Fibroblast of peridontal ligament (primary cell): Measurements from ENCODE around the gene UBTD1.

Source experiments
- DNase-seq: peaks from one replicate; pipeline ENCODE4 v3.0.0-alpha.2; 2010; ENCODE audit errors: extremely low read depth

The UBTD1 gene

GRCh38 chr10:97584060-97584797, 85.5 kb downstream of the UBTD1 start, which contains the start of gene HOGA1:
TSS of gene HOGA1 (plus strand) at chr10:97584389. CDS start at chr10:97584704, 315 bp downstream.
- peak; percentile 87 for DNase-seq

DNA sequence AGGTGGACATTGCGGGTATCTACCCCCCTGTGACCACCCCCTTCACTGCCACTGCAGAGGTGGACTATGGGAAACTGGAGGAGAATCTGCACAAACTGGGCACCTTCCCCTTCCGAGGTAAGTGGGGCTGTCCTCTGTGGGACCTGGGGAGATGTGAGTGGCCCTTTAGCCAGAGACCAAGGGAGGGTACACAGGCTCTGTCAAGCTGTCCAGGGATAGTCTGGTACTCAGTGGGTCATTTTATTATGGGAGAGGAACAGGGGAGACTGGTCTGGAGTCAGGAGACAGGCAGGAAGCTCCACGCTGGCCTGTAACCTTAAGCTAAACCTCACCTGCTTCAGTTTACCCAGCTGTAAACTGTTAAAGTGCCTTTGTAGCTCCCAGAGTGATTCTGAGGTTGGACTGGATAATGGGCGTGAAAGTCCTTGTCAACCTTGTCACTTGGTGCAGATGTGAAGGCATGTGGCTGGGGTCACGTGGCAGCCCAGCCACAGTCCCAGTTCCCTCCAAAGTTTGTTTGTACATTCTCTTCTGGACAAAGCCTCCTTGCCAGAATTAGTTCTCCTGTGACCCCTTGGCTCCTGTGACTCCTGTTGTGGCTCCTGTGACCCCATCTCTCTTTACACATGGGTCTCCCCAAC, 86.2 kb downstream of the UBTD1 start:
- DNase-seq: no peak

- DNase-seq: no peak
Observed at GRCh38 chr10:97585439-97585811, 86.7 kb downstream of the UBTD1 start.

DNA sequence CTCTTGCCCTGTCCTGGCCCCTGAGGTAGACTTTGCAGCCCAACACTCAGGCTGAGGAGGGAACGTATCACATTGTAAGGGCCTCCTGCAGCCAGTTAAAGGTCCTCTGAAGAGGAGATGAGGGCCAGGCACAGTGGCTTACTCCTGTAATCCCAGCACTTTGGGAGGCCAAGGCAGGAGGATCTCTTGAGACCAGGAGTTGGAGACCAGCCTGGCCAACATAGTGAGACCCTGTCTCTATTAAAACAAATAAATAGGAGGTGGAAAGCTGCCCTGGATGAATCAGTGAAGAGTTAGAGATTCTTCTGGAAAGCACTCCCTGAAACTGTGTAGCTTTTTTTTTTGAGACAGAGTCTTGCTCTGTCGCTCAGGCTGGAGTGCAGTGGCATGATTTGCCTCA, 88.5 kb downstream of the UBTD1 start:
- no peak for DNase-seq

DNA sequence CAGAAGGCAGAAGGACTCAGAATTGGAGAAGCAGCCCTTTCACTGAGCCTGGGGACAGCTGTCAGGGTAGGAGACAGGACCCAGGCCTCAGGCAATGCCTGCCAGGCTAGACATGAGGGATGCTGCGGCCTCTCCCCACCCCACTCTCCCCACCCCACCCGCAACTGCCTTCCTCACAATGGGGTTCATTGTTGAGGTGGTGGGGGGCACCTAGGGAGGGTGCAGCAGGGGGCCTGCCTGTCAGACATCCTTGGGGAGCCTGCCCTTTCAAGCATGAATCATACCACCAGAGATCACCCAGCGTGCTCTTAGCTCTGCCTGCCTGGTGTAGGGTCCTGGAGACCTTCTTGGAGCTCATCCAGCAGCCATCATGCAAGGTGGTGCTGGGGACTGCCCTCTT, 90.8 kb downstream of the UBTD1 start, which contains the start of gene C10orf62:
Gene C10orf62, plus strand, starts transcription at position 243 of the 400 bp plus-strand sequence. CDS start 177 bp downstream, outside the sequence.
- DNase-seq: no peak

GRCh38 chr10:97590082-97590747, 91.5 kb downstream of the UBTD1 start:
- no peak for DNase-seq

DNA sequence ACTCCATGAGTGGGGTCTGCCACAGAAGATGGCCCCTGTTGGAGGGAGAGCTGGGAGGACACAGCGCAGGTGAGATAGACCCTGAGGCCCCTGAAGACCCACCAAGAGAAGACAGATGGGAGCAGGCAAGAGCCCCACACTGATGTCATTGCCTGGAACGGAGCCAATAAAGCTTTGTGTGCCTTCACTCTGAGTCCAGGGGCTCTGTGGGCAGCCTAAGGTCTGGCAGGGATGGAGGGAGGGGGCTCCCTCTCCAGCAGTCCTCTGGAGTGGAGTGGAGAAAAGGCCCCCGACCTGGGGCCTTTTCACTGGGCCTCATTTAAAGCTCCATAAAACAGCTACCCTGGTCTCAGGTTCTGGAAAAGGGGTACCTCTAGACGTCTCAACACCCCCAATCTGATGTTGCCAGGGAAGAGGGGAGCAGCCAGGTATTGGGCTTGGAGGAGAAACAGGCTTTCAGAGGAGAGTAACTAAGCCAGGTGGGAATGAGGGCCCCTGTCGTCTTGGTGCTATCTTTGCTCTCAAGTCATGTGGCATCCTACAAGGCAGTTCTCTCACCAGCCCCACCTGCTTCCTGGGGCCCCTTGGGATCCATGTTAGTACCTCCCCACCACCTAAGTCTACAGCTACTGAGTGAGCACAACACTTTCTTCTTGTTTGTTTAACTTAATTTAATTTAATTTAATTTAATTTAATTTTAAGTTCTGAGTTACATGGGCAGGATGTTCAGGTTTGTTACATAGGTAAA, 92.2 kb downstream of the UBTD1 start:
- DNase-seq: no peak

GRCh38 chr10:97593421-97593820, 94.7 kb downstream of the UBTD1 start:
- DNase-seq: peak; percentile 57

GRCh38 chr10:97596101-97597082, 97.7 kb downstream of the UBTD1 start:
- peak; percentile 76 for DNase-seq

GRCh38 chr10:97597778-97598177, 99.1 kb downstream of the UBTD1 start:
- DNase-seq: no peak

- no peak for DNase-seq
Observed at GRCh38 chr10:97598407-97599271, 99.9 kb downstream of the UBTD1 start.

DNA sequence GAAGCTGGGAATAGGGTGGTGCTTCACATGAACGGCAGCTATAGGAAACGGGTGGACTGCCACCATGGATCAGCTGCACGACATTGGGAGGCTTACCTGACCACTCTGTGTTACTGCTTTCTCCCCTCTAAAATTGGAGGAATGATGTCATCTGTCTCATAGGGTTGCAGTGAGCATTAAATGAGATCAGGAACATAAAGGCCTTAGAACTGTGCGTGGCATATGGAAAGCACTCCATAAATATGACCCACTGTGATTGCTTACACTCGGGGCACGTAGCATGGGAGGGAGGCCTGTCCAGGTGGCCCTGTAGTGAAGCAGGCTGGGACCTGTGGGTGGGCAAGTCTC, 100.5 kb downstream of the UBTD1 start:
- no peak for DNase-seq

DNA sequence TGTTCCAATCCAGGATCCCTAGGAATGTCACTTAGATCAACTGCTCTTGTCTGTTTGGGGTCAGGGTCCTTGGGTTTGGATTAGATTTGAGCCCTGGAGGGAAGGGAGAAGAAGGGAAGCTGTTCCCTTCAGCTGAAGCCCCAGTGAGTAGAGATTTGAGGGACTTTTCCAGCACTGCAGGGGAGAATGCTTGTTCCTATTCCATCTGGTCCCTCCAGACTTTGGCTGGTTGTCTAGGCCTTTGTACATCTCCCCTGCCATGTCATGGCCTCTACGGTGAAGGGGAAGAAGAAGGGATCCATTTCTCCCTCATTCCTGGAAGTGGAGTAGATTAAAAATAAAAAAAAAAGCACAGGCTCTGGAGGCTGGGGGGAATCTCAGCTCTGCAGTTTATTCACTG, 101.9 kb downstream of the UBTD1 start:
- DNase-seq: no peak

GRCh38 chr10:97601268-97602215, 102.8 kb downstream of the UBTD1 start:
- DNase-seq: no peak

DNA sequence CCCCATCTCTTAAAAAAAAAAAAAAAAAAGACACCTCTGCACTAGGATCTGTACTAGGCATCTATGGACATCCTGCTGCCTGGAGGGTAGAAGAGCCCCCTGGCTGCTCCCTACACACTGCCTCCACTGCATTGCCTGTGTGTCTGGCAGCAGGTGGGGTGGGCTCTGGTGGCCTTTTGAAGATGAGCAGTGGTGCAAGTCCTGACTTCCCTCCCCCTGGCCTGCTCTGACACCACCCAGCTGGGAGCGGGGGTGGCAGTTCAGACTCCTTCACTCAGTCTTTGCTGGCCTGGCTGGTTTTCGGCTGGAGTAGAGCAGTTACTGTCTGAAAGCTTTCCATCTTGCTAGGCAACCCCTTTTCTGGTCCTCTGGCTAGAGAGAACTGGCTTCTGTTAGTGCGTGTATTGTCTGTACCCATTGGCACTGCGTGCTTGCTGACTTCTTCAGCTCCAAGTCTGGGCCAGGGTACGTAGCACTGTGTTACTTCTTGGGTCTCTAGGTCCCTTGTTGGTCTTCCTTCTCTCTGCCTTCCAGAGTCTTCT, 108.4 kb downstream of the UBTD1 start:
- no peak for DNase-seq

DNA sequence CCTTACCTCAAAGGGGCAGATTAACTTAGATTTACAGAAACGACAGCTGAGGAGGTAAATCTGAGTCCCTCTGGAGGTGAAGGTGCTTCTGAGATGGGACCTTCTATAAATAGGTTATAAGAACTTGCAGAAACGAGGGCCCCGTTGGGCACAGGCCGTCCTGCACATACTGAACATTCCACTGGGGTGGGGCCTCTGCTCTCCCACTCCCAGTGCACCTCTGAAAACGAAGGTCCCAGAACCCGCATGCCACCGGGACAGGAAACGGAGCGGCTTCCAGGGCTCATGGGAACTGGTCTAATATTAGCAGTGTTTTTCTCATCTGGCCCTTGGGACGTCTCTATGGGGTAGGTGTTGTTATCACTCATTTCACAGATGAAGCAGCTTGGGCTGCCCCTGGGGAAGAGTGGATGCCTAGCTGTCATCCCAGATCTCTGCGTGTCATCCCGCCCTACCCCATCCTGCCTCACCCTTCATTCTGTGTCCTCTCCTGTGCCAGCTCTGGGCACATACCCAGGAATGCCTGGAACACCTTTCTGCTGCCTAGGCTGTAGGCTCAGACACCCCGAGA, 110.4 kb downstream of the UBTD1 start:
- DNase-seq: no peak

- DNase-seq: no peak
Observed at GRCh38 chr10:97611473-97611872, 112.7 kb downstream of the UBTD1 start.

GRCh38 chr10:97612386-97612785, 113.7 kb downstream of the UBTD1 start:
- DNase-seq: peak; percentile 64
